ENCODE results near the gene PNMA8C. TPM values are rescaled to one million over a fixed set of nuclear protein-coding genes. Genes with fewer than 3 reads are reported as not detected.
A peak's percentile ranks its signal among the peaks of the same experiment; 100 is the strongest.
"Not testable (repeated sequence)": the region's sequence is repeated elsewhere in the genome, so short reads cannot be mapped to it uniquely, and the experiment has no call there.

Gene PNMA8C
- total RNA-seq, 4 donors from 2014 or later: 0.30 TPM; not detected in 3

GRCh38 chr19:46404055-46404752 is 24.5 kb downstream of the PNMA8C start:
- Histone ChIP-seq H3K4me1 (peaks cover 0 to 40% (median 10%) of the 10 kb centered on the region in 4 donors), H3K27ac (peak overlapping the region in 1 of 4 donors; percentile 56), H3K36me3 (no peaks in the 10 kb centered on the region), H3K4me3 (peak overlapping the region in 3 of 4 donors; percentile 9 to 44 (median 37)), H3K27me3 (peaks cover 0 to 80% of the 10 kb centered on the region in 2 donors), H3K9me3 (no peaks in the 10 kb centered on the region)
- WGBS, 2 donors: 5% methylated on average over 36 of the region's 36 CpGs
- TF ChIP-seq CTCF (IDR thresholded peaks at IDR 0.05) (no peak), POLR2A (IDR thresholded peaks at IDR 0.05) (no peak), EP300 (IDR thresholded peaks at IDR 0.05) (no peak)
- DNase-seq (ENCODE audit: low spot score in 2 of 2): peak in 1 of 2 donors; percentile 47

GRCh38 chr19:46402725-46403124 is 26.0 kb downstream of the PNMA8C start:
- no peak overlapping the region for H3K27ac ChIP-seq
- peaks cover 0 to 80% of the 10 kb centered on the region in 2 donors for H3K27me3 ChIP-seq
- H3K4me3 ChIP-seq: no peak overlapping the region
- H3K4me1 ChIP-seq: peaks cover 0 to 26% (median 10%) of the 10 kb centered on the region in 4 donors
- 83 to 85% methylated on average over 11 of the region's 11 CpGs for WGBS, 2 donors
- DNase-seq (ENCODE audit: low spot score in 2 of 2): no peak
- H3K9me3 ChIP-seq: no peaks in the 10 kb centered on the region
- no peaks in the 10 kb centered on the region for H3K36me3 ChIP-seq
- TF ChIP-seq EP300 (IDR thresholded peaks at IDR 0.05) (no peak), POLR2A (IDR thresholded peaks at IDR 0.05) (no peak), CTCF (IDR thresholded peaks at IDR 0.05) (no peak)

GRCh38 chr19:46397801-46398479 is 30.8 kb downstream of the PNMA8C start:
- H3K27ac ChIP-seq; H3K4me3 ChIP-seq; H3K4me1 ChIP-seq; H3K9me3 ChIP-seq; DNase-seq (ENCODE audit: low spot score in 2 of 2): not testable (repeated sequence)
- peaks cover 0 to 34% of the 10 kb centered on the region in 2 donors for H3K27me3 ChIP-seq
- WGBS, 2 donors: 80 to 81% methylated on average over 14 of the region's 14 CpGs
- H3K36me3 ChIP-seq: peaks cover 0 to 10% (median 0%) of the 10 kb centered on the region in 3 donors

GRCh38 chr19:46394402-46394797 is 34.3 kb downstream of the PNMA8C start:
- Histone ChIP-seq H3K4me3 (no peak overlapping the region), H3K36me3 (peaks cover 6 to 46% (median 6%) of the 10 kb centered on the region in 3 donors), H3K27me3 (peaks cover 0 to 12% of the 10 kb centered on the region in 2 donors), H3K27ac (no peak overlapping the region), H3K9me3 (no peaks in the 10 kb centered on the region), H3K4me1 (peaks cover 0 to 22% (median 3%) of the 10 kb centered on the region in 4 donors)
- WGBS, 2 donors: 83 to 91% methylated on average over 5 of the region's 5 CpGs
- no peak for TF ChIP-seq POLR2A (IDR thresholded peaks at IDR 0.05)
- DNase-seq (ENCODE audit: low spot score in 2 of 2): no peak

GRCh38 chr19:46393456-46394401 is 35.0 kb downstream of the PNMA8C start:
- DNase-seq (ENCODE audit: low spot score in 2 of 2): no peak
- 75 to 76% methylated on average over 20 of the region's 21 CpGs for WGBS, 2 donors
- Histone ChIP-seq H3K27ac (no peak overlapping the region), H3K9me3 (no peaks in the 10 kb centered on the region), H3K36me3 (peaks cover 6 to 52% (median 7%) of the 10 kb centered on the region in 3 donors), H3K27me3 (peaks cover 0 to 8% of the 10 kb centered on the region in 2 donors), H3K4me1 (peaks cover 0 to 22% (median 3%) of the 10 kb centered on the region in 4 donors), H3K4me3 (no peak overlapping the region)
- TF ChIP-seq EP300 (IDR thresholded peaks at IDR 0.05): no peak
- no peak for TF ChIP-seq CTCF (IDR thresholded peaks at IDR 0.05)
- TF ChIP-seq POLR2A (IDR thresholded peaks at IDR 0.05): no peak
